SK-N-SH treated with all-trans-retinoic acid at 6 μM for 48 hours (cell line): ENCODE data around the gene PRKAG2.

Experiments used
- CREB5 ChIP-seq: fragments of 250-450 bp; sonication (Bioruptor Pico); IDR thresholded peaks from 2 replicates; pipeline ENCODE4 v1.5.1; 2020; ENCODE audit warnings: low read depth, mild to moderate bottlenecking, moderate library complexity
- CSRNP3 ChIP-seq: fragments of 250-450 bp; sonication (Bioruptor Pico); IDR thresholded peaks from 2 replicates; pipeline ENCODE4 v1.5.1; 2021; ENCODE audit warnings: mild to moderate bottlenecking, moderate library complexity
- ESRRG ChIP-seq: fragments of 250-450 bp; sonication (Bioruptor Pico); IDR thresholded peaks from 2 replicates; pipeline ENCODE4 v1.6.1; 2021; ENCODE audit warnings: mild to moderate bottlenecking
- RARB ChIP-seq: fragments of 250-450 bp; sonication (Bioruptor Pico); IDR thresholded peaks from 2 replicates; pipeline ENCODE4 v1.8.0; 2021; ENCODE audit warnings: mild to moderate bottlenecking, moderate library complexity
- SNAI2 ChIP-seq: fragments of 250-450 bp; sonication (Bioruptor Pico); IDR thresholded peaks from 2 replicates; pipeline ENCODE4 v1.5.0; 2020; ENCODE audit warnings: mild to moderate bottlenecking, moderate library complexity
- TCF4 ChIP-seq: fragments of 250-450 bp; sonication (Bioruptor Pico); IDR thresholded peaks from 2 replicates; pipeline ENCODE4 v1.8.0; 2021; ENCODE audit warnings: mild to moderate bottlenecking, moderate library complexity, borderline replicate concordance
- TSHZ2 ChIP-seq: fragments of 250-450 bp; sonication (Bioruptor Pico); IDR thresholded peaks from 2 replicates; pipeline ENCODE4 v1.5.0; 2020; ENCODE audit warnings: mild to moderate bottlenecking, moderate library complexity
- ZNF70 ChIP-seq: fragments of 450-650 bp; formaldehyde crosslinking; IDR thresholded peaks from 2 replicates; pipeline ENCODE4 v1.5.0; 2020; ENCODE audit warnings: mild to moderate bottlenecking, moderate library complexity

GRCh38 chr7:151506901-151507382 lies 370.0 kb downstream of the PRKAG2 start:
- TF ChIP-seq CSRNP3 (CRISPR knock-in tag) (no peak), TCF4 (CRISPR knock-in tag) (no peak), TSHZ2 (CRISPR knock-in tag) (no peak), CREB5 (no peak), RARB (CRISPR knock-in tag) (no peak), SNAI2 (CRISPR knock-in tag) (no peak), ESRRG (CRISPR knock-in tag) (no peak), ZNF70 (CRISPR knock-in tag) (no peak)
